ENCODE data around the gene FAM210A. TPM values are rescaled to one million over a fixed set of nuclear protein-coding genes. Genes with fewer than 3 reads are reported as not detected.

The FAM210A gene
- total RNA-seq, 1 experiment from 2014 or later, result 17.1 TPM

- intact Hi-C loops (cut with micrococcal nuclease; ENCODE audit: unreplicated experiment), result no loop called here
- H3K27ac Mint-ChIP-seq (ENCODE audit: unreplicated experiment), result no peak overlapping the region
- H3K36me3 Mint-ChIP-seq (ENCODE audit: insufficient read depth, unreplicated experiment), result no peaks in the 10 kb centered on the region
- TF ChIP-seq, protein P1, sequence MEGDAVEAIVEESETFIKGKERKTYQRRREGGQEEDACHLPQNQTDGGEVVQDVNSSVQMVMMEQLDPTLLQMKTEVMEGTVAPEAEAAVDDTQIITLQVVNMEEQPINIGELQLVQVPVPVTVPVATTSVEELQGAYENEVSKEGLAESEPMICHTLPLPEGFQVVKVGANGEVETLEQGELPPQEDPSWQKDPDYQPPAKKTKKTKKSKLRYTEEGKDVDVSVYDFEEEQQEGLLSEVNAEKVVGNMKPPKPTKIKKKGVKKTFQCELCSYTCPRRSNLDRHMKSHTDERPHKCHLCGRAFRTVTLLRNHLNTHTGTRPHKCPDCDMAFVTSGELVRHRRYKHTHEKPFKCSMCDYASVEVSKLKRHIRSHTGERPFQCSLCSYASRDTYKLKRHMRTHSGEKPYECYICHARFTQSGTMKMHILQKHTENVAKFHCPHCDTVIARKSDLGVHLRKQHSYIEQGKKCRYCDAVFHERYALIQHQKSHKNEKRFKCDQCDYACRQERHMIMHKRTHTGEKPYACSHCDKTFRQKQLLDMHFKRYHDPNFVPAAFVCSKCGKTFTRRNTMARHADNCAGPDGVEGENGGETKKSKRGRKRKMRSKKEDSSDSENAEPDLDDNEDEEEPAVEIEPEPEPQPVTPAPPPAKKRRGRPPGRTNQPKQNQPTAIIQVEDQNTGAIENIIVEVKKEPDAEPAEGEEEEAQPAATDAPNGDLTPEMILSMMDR (IDR thresholded peaks at IDR 0.05; ENCODE audit: insufficient read depth in 1 of 2, low read depth in 1 of 2, low read length in 1 of 2, severe bottlenecking in 1 of 2, unreplicated experiment in 1 of 2), result no peak
- Histone ChIP-seq H3K4me3 (ENCODE audit: low read depth, low read length) (no peak overlapping the region), H3K36me3 (ENCODE audit: control insufficient read depth, insufficient read depth, low read length) (no peaks in the 10 kb centered on the region), H3K4me1 (no peaks in the 10 kb centered on the region), H3K27me3 (replicated peaks; ENCODE audit: control insufficient read depth, insufficient read depth, low read length) (no peaks in the 10 kb centered on the region), H3K9me3 (no peaks in the 10 kb centered on the region)
- no TSS peak for BruUV-seq (replicated peaks)
- H3K4me1 Mint-ChIP-seq (ENCODE audit: low read depth, unreplicated experiment), result no peaks in the 10 kb centered on the region
- H3K27me3 Mint-ChIP-seq (ENCODE audit: insufficient read depth, unreplicated experiment), result peaks cover 10% of the 10 kb centered on the region
- H3K9me3 Mint-ChIP-seq (ENCODE audit: unreplicated experiment), result no peaks in the 10 kb centered on the region
- no peak overlapping the region for H3K4me3 Mint-ChIP-seq (ENCODE audit: unreplicated experiment)
- POLR2A ChIA-PET, result no interaction called here
- CTCF ChIA-PET, result no interaction called here
- DNase-seq, result no peak
Measured at GRCh38 chr18:13616041-13616440, 110.3 kb downstream of the FAM210A start.

- no peak overlapping the region for H3K4me3 ChIP-seq (ENCODE audit: low read depth, low read length)
- Mint-ChIP-seq H3K9me3 (ENCODE audit: unreplicated experiment) (no peaks in the 10 kb centered on the region), H3K4me3 (ENCODE audit: unreplicated experiment) (no peak overlapping the region), H3K4me1 (ENCODE audit: low read depth, unreplicated experiment) (no peaks in the 10 kb centered on the region), H3K27ac (ENCODE audit: unreplicated experiment) (no peak overlapping the region), H3K27me3 (ENCODE audit: insufficient read depth, unreplicated experiment) (peaks cover 10% of the 10 kb centered on the region), H3K36me3 (ENCODE audit: insufficient read depth, unreplicated experiment) (no peaks in the 10 kb centered on the region)
- H3K36me3 ChIP-seq (ENCODE audit: control insufficient read depth, insufficient read depth, low read length), result no peaks in the 10 kb centered on the region
- no peaks in the 10 kb centered on the region for H3K9me3 ChIP-seq
- no TSS peak for BruUV-seq (replicated peaks)
- TF ChIP-seq, protein P1 (IDR thresholded peaks at IDR 0.05; ENCODE audit: insufficient read depth in 1 of 2, low read depth in 1 of 2, low read length in 1 of 2, severe bottlenecking in 1 of 2, unreplicated experiment in 1 of 2), result no peak
- CTCF ChIA-PET, result no interaction called here
- intact Hi-C loops (cut with micrococcal nuclease; ENCODE audit: unreplicated experiment), result no loop called here
- H3K27me3 ChIP-seq (replicated peaks; ENCODE audit: control insufficient read depth, insufficient read depth, low read length), result no peaks in the 10 kb centered on the region
- H3K4me1 ChIP-seq, result no peaks in the 10 kb centered on the region
- POLR2A ChIA-PET, result no interaction called here
- no peak for DNase-seq
Measured at GRCh38 chr18:13615432-13615861, 110.9 kb downstream of the FAM210A start.

DNA sequence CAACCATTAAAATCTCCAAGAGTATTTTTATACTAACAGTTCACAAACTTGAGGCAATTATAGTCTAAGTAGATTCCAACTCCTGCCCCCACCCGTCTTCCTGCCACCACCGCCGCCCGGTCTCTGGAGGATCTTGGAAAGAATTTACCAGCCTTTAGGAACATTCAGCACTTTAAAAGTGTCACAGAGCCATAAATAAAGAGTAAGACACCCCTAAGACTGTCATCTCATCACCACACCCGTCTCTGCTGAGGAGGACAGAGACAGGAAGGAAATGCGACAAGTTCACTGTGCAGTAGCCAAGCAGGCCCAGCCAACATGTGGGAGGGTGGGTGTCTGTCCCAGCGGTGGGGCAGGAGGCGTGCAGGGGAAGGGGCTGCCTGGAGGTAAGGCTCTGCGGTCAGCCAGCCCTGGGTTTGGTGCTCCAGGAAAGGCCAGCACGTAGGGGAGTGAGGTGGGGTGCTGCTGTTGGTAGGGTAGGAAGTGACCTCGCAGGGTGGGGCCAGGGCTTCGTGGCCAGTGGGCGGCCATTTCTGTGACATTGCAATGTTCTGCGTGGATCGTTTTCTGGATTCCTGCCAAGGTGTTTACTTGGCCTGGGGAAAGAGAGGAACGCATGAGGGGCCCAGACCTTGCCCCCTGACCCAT is 111.6 kb downstream of the FAM210A start:
- intact Hi-C loops (cut with micrococcal nuclease; ENCODE audit: unreplicated experiment), result no loop called here
- ChIA-PET POLR2A (no interaction called here), CTCF (no interaction called here)
- DNase-seq, result no peak
- no peak overlapping the region for H3K4me3 Mint-ChIP-seq (ENCODE audit: unreplicated experiment)
- no peaks in the 10 kb centered on the region for H3K9me3 ChIP-seq
- peaks cover 10% of the 10 kb centered on the region for H3K27me3 Mint-ChIP-seq (ENCODE audit: insufficient read depth, unreplicated experiment)
- H3K4me3 ChIP-seq (ENCODE audit: low read depth, low read length), result no peak overlapping the region
- no peaks in the 10 kb centered on the region for H3K4me1 ChIP-seq
- no peaks in the 10 kb centered on the region for H3K36me3 ChIP-seq (ENCODE audit: control insufficient read depth, insufficient read depth, low read length)
- TF ChIP-seq, protein P1 (IDR thresholded peaks at IDR 0.05; ENCODE audit: insufficient read depth in 1 of 2, low read depth in 1 of 2, low read length in 1 of 2, severe bottlenecking in 1 of 2, unreplicated experiment in 1 of 2), result no peak
- H3K9me3 Mint-ChIP-seq (ENCODE audit: unreplicated experiment), result no peaks in the 10 kb centered on the region
- H3K27ac Mint-ChIP-seq (ENCODE audit: unreplicated experiment), result no peak overlapping the region
- H3K27me3 ChIP-seq (replicated peaks; ENCODE audit: control insufficient read depth, insufficient read depth, low read length), result no peaks in the 10 kb centered on the region
- BruUV-seq (replicated peaks), result no TSS peak
- H3K4me1 Mint-ChIP-seq (ENCODE audit: low read depth, unreplicated experiment), result no peaks in the 10 kb centered on the region
- no peaks in the 10 kb centered on the region for H3K36me3 Mint-ChIP-seq (ENCODE audit: insufficient read depth, unreplicated experiment)

Measured in Caco-2 (cell line).